NCI-H748 (cell line): ENCODE measurements around the gene AOPEP.

Experiments
- DNase-seq: peaks from one replicate; lab custom pipeline; 2025; ENCODE audit not compliant: unreplicated experiment; lab: John Stamatoyannopoulos, UW

Gene AOPEP

GRCh38 chr9:95125652-95126051, 399.2 kb downstream of the AOPEP start:
- no peak for DNase-seq

- no peak for DNase-seq
Measured at GRCh38 chr9:95126739-95127138, 400.2 kb downstream of the AOPEP start.

- DNase-seq, result peak; percentile 83
Measured at GRCh38 chr9:95127249-95128176, 401.0 kb downstream of the AOPEP start.

GRCh38 chr9:95128177-95128524, 401.7 kb downstream of the AOPEP start:
- DNase-seq, result no peak

- peak; percentile 80 for DNase-seq
Measured at GRCh38 chr9:95129476-95130291, 403.2 kb downstream of the AOPEP start.

GRCh38 chr9:95130484-95130883, 404.0 kb downstream of the AOPEP start:
- DNase-seq, result peak; percentile 43

GRCh38 chr9:95131023-95131943, 404.8 kb downstream of the AOPEP start:
- peak; percentile 71 for DNase-seq

GRCh38 chr9:95132366-95133324, 406.1 kb downstream of the AOPEP start:
- no peak for DNase-seq

GRCh38 chr9:95133325-95133705, 406.8 kb downstream of the AOPEP start:
- no peak for DNase-seq

- no peak for DNase-seq
Measured at GRCh38 chr9:95134457-95134881, 408.0 kb downstream of the AOPEP start.

GRCh38 chr9:95135756-95136155, 409.3 kb downstream of the AOPEP start:
- no peak for DNase-seq
